Stimulated activated CD4-positive, alpha-beta T cell treated with anti-CD3 and anti-CD28 coated beads, TNF-alpha, amount 100 ng/mL, for 48 hours (primary cell): ENCODE results near the gene HSPA1B.
"Not testable (repeated sequence)": the region's sequence is repeated elsewhere in the genome, so short reads cannot be mapped to it uniquely, and the experiment has no call there.

Experiments used
- DNase-seq, 3 donors: peaks; one replicate each; pipeline ENCODE4 v3.0.0-alpha.2; 2020; ENCODE audit warnings: low read depth in 3 of 3

Gene HSPA1B

DNA sequence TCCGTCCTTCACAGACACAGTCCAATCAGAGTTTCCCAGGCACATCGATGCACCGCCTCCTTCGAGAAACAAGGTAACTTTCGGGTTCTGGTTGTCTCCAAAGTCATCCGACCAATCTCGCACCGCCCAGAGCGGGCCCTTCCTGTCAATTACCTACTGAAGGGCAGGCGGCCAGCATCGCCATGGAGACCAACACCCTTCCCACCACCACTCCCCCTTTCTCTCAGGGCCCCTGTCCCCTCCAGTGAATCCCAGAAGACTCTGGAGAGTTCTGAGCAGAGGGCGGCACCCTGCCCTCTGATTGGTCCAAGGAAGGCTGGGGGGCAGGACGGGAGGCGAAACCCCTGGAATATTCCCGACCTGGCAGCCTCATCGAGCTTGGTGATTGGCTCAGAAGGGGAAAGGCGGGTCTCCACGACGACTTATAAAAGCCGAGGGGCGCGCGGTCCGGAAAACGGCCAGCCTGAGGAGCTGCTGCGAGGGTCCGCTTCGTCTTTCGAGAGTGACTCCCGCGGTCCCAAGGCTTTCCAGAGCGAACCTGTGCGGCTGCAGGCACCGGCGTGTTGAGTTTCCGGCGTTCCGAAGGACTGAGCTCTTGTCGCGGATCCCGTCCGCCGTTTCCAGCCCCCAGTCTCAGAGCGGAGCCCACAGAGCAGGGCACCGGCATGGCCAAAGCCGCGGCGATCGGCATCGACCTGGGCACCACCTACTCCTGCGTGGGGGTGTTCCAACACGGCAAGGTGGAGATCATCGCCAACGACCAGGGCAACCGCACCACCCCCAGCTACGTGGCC lies at the start of gene HSPA1B:
Gene HSPA1B (plus strand): TSS at position 453 of the 794 bp plus-strand sequence. CDS start 213 bp downstream, at position 666.
- DNase-seq = peak; percentile 87 to 95 (median 87)

DNA sequence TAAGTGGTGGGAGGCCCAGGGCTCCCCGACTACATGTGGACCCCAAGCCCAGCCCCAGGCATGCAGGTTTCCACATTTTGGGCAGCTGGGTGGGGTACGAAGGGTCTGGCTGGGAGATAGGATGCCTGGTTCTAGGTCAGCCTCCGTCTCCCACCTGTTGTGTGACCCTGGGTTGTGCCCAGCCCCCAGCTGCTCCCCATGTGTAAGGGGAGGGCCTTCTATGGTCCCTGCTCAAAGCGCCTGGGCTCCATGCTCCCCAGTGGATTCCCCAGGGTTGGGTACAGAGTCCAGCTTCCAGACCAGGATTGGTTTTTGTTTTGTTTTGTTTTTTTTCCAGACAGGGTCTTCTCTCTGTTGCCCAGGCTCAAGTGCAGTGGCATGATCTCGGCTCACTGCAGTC lies 49.3 kb upstream of the HSPA1B start:
- no peak for DNase-seq

DNA sequence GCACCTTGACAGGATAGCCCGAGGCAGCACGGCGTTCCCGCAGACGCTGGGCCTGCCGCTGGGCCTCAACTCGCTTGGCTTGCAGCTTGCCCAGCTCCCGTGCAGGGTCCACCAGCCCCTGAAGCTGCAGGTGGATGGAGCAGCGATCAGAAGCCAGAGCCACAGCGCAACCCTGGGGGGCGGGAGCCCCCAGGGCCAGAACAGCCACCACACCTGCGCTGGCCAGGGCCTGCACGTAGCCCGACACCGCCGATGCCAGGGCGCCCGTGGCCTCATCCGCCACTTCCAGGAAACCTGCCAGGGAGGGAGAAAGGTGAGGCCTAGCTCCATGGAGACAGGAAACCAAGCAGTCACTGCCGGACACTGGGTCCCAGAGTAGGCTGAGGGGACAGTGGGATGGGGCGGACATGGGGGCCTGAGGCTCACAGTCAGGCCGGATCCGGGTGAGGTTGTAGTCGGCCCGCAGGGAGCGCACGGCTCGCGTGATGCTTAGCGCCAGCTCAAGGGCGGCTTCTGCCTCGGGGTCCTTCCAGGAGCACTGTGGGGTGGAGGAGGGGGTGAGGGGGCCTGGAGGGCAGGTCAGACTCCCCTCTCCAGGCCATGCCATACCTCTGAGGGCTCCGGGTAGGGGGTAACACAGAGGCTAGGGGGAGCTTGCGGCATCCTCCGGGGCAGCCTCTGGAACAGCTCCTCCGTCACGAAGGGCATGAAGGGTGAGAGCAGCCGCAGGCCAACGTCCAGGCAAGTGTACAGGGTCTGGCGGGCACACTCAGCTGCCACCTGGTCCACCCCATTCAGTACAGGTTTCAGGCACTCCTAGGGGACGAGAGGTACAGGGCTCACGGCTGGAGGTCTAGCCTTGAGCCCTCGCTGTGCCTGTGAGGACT lies 48.3 kb upstream of the HSPA1B start:
- DNase-seq = no peak

DNA sequence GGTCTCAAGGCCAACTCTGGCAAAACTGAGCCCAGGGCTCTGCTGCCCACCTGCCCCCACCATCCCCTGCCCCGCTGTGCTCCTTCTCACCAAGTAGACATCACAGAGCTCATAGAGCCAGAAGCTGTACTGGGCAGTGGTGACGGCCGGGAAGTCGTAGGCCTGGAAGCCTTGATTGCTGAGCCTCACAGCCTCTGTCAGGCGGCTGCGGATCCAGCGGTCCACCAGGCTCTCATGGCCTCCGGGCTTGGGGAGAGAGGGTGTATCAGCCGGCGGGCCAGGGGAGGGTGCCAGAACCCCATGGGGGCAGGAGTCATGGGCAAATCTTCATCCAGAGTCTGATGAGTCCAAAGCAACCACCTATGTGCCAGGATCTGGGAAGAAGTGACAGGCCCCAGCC lies 47.6 kb upstream of the HSPA1B start:
- DNase-seq = no peak

DNA sequence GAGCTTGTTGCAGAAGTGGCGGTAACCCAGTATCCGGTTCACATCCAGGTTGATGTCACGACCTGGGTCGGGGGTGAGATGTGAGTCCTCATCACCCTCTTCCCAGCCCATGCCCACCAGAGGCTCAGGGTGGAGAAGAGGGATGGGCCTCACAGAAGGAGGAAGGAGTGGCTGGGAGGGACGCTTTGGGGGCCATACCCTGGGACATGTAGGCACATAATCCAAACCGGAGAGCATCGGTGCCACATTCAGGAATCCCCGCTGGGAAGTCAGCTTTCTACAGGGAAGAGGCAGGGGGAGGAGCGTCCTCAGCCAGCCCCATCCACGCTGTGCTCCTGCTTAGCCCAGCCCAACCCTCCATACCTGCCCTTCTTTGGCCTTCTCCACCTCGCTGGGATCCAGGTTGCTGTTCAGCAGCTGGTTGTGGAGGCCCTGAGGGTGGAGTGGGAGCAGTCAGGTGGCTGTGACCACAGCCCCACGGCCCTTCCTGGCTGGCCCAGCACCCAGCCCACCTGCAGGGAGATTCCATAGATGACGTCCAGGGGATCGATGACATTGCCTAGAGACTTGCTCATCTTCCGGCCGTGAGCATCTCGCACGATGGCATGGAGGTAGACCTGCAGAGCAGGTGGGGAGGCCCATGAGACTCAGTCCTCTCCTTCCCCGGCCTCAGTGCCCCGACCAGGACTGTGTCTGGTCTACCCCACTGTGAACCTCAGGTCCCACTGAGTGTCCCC lies 46.9 kb upstream of the HSPA1B start:
- no peak for DNase-seq

DNA sequence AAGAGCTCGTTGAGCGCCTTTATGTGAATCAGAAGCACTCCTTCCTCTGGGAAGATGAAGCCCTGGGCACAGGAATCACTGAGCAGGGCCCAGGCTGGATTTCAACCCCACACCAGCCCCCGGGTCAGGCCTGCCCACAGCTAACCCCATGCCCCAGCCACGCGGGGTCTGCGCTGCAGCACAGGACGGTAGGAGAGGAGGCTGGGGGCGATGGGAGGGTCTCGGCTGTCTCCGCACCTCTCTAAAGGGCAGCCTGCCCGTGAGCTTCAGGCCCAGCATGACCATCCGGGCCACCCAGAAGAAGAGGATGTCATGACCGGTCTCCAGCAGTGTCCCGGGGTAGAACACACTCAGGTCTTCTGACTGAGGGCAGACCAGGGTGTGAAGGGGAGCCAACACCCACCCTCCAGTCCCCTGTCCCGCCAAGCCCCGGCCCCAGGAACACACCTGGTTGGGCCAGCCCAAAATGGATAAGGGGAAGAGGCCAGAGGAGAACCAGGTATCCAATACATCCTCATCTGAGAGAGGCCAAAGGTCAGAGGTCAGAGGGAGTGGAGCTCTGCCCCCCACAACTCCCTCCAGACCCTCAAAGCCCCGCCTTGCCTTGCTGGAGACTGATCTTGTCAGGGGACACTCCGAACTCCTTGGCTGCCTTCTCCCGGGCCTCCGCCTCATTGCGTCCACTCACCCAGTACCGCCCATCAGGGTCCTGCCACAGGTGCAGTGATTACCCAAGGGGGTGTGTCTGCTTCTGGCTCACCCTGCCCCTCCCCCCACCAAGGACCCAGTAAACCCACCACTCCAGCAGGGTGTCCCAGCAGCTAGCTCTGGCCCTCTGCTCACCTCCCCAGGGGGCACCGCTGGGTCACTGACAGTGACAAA lies 46.1 kb upstream of the HSPA1B start:
- no peak for DNase-seq

DNA sequence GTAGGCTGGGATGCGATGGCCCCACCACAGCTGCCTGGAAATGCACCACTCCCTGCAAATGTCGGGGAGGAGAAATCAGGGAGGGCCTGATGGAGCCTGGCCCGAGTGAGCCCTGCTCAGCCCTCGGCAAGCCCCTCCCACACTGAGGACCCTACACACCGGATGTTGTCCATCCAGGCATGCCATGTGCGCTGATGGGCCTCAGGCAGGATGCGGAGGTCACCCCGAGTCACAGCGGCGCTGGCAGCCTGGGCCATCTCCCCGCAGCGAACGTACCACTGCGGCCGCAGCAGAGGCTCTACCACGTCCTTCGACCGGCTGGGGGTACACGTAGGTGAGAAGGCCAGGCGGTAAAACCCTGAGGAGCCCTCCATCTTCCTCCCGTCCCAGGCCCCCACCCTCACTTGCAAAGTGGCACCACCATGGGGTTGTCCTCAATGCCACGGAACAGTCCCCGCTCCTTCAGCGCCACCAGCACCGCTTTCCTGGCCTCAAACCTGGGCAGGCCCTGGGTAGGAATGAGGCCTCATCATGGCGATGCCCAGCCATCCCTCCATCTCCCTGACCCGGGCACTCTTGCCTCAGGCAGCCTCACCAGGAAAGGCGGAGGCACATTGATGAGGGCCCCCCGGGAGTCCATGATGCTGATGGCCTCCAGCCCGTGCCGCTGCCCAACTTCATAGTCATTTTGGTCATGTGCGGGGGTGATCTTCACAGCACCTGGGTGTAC lies 45.2 kb upstream of the HSPA1B start:
- DNase-seq = no peak

DNA sequence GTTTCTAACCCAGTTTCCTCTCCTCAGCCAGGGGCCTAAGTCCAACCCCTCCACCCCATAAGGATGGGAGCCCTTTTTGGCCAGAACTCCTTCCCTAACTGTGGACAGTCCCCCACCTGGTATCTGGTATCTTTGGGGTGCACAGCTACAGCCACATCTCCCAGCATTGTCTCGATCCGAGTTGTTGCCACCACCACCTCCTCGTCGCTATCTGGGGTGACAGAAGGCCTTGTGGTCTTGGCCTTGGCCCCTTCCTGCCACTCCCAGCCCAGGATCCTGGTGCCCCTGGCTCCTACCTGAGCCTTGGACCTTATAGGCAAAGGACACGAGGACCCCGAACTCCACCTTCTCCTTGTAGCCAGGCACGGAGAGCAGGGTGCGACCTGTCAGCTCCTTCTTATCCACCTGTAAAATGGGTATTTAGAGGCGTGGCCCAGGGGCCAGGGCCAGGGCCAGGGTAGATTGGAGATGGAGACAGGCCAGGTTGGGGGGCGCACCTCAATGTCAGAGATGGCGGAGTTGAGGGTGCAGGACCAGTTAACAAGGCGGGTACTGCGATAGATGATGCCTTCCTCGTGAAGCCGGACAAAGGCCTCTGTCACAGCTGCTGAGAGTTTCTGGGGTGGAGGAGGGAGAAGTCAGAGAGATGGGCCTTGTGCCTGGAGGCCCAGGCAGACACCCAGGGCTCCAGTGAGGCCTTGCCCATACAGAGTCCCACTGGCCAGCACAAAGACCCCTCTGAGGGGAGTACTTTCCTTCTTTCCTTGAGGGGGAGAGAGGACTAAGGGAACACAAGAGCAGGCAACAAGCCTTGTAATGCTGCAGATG lies 43.2 kb upstream of the HSPA1B start:
- no peak for DNase-seq

DNA sequence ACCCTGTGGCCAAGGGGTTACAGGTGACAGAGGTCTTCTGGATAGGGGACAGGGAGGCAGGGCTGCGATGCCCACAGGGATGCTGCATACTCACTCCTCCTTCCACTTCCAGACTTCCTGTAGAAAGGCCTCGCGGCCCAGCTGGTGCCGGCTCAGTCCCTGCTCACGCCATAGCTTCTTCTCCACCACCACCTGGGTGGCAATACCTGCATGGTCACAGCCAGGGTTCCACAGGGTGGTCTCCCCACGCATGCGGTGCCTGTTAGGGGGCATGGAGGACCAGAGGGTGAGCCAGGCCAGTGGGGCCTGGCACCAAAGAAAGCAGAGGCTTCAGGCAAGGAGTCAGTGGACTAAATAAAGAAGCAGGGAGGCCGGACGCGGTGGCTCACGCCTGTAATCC lies 42.1 kb upstream of the HSPA1B start:
- no peak for DNase-seq

DNA sequence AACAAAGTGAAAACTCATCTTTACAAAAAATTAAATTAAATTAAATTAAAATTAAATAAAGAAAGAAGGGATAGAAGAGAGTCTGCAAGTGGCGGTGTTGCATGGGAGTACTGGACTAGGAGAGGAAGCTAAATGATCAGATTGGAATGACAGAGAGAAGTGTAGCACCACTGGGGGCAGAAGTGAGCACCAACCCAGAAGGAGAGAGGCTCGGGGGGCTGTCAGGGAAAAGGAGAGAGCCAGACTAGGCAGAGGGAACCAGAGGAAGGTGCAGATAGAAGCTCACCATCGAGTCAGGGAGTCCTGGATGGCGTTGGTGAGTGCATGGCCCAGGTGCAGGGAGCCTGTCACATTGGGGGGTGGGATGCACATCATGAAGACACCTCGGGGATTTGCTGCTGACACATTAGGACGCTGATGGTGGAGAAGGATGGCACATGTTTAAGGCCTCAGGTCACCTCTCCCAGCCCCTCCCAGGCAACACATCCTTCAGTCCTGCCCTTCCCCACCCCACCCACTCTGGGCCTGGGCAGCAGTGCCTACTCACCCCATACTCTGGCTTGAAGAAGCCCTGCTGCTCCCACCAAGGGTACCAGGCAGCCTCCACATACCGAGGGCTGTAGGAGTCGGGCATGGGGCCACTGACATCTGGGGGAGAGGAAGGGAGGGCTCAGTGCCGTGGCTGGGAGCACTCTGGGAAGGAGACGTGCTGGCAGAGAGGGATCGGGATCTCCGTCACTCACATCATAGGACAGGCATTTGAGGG lies 36.0 kb upstream of the HSPA1B start:
- DNase-seq = no peak

DNA sequence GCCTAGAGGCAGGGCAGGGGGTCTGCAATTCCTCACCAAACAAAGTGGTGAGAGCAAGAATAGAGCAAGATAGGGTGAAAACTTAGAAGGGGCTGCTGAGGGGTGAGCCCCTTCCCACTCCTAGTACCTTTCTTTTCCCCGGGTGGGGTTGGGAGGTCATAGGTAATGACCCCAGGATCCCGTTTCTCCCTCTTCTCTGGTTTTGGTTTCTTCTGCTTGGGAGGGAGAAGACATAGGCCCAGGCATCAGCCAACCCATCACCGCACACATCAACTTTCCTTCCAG lies 35.5 kb upstream of the HSPA1B start:
- DNase-seq = no peak

DNA sequence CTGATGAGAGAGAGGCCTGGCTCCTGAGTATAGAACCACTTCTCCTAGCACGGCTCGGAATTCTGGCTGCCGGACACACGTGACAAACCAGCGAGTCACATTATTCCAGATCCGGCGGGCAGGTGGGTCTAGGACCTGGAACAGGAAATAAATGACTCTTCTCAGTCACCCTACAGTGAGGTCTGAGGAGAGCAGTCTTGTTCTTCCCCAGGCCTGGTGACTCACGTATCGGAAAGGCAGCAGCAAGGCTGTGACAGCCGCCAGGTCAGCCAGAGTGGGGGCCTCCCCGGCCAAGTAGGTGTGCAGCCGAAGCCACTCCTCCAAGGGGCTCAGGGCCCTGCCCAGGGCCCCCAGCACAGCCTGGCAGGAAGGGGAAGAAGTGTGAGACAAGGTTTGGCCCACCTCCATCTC lies 34.8 kb upstream of the HSPA1B start:
- no peak for DNase-seq

DNA sequence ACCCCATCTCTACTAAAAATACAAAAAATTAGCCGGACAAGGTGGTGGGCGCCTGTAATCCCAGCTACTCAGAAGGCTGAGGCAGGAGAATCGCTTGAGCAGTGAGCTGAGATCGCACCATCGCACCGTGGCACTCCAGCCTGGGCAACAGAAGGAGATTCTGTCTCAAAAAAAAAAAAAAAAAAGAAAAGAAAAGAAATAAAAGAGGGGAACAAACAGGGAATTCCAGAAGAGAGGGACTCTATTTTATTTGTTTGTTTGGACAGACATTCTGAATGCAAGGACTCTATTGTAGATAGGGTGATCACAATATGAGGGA lies 33.7 kb upstream of the HSPA1B start:
- DNase-seq = not testable (repeated sequence)

DNA sequence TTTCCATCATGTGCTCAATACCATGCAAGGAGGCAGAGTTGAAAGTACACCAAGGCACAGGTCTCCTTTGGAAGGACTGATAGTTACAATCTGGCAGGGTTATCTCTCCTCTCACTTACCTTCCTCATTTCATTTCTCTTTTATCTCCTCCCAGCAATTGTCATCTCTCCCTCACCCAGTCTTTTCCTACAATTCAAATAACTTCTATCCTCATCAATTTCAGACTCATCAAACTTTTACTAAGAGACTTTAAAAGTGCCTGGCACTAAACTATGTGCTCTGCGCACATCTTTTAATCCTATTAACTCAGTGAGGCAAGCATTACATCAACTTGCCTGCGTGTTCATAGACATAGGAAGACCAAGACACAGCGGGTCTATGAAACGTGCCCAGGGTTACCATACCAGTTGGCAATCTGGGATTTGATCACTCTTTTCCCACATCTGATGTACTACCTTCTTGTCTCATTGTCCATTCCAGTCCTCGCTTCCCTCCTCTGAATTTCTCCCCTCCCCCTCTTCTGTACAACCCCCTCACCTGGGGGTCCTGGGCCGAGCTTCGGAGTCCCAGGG lies 33.2 kb upstream of the HSPA1B start:
- DNase-seq = no peak

DNA sequence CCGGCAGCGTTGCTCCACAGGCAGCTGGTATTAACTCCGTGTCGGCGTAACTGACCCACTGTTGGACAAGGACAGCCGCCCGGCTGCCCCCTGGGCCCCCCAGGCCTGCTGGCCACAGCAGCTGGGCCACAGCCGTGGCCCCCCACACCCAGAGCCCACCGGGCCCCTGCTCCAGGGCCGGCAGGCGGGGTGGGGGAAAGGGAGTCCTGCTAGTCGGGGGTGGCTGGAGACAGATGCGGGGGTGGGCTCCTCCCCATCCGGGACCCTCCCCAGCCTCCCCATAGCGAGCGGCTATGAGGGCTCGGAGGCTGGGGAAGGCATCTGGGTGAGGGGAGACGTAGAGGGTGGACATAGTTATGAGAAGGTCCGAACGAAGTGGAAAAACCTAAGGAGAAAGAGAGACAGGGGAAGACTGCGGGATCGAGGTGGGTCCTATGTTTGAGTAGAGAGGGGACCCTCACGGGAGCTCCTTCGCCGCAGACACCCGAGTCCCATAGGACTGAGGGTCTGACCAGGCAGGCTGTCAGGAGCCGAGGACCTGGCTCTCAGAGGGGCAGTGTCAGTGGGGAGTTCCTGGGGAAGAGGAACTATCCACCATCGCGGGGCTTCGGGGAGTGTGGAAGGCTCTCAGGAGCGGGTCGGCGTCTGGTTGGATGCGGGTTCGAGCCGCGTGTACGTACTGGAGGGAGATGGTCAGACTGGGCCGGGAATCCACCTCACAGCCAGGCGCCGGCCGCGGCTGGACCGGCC lies 32.5 kb upstream of the HSPA1B start:
- no peak for DNase-seq

DNA sequence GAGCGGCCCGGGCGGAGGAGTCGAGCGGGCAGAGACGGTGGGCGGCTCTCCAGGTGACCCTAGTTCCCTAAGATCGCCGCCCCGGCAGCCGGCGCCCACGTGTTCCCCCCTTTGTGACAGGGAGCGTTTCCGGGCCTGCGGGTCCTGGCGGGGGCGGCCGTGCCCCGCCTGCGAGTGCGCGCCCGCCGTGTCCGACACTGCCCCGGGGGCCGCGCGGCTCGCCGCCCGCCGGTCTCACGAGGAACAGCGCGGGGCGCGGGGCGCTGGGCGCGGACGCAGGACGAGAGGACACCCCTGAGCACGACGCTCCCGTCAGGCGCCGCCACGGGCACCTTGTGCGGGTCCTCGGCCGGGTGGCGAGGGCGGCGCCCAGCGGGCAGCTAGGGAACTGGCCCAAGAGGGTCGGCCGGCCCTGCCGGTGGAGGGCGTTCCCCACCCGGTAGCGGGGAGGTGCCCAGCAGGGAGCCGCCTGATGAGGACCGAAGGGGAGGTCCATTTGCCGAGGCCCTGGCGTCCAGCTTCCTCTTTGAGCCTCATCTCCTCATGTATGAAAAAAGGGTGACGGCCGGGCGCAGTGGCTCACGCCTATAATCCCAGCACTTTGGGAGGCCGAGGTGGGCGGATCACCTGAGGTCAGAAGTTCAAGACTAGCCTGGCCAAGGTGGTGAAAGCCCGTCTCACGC lies 31.8 kb upstream of the HSPA1B start, which contains the start of gene VARS1:
Gene VARS1 (minus strand): TSS at position 137 of the 683 bp plus-strand sequence. CDS start 535 bp downstream, outside the sequence.
- DNase-seq = peak; percentile 68 to 82 (median 73)

DNA sequence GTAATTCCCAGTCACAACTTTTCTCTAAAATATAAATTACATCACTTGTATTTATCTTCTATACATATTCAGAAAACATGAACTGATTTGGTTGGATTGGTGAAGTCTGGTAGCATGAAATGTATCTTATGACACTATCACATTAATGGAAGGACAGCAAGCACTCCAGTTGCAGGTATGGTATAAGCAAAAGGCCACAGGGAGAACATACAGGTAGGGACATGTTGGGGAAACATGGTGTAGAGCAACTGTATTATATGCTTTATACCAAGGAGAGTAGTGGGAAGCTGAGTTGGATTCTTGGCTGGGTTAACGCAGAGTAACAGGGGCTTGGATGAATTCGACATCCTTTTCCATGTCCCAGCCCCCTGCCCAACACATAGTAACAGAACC lies 30.5 kb upstream of the HSPA1B start:
- DNase-seq = no peak
